Ramos (cell line): Measurements from ENCODE around the gene STX16.
"Not testable (repeated sequence)": the region's sequence is repeated elsewhere in the genome, so short reads cannot be mapped to it uniquely, and the experiment has no call there.

Experiments used
- in situ Hi-C: fragments of 300-500 bp; cut with MboI; formaldehyde crosslinking; loops from one replicate; pipeline ENCODE4 v1.14.3; 2022; ENCODE audit warnings: low sequenced_read_pairs; ENCODE audit not compliant: unreplicated experiment

STX16 gene

DNA sequence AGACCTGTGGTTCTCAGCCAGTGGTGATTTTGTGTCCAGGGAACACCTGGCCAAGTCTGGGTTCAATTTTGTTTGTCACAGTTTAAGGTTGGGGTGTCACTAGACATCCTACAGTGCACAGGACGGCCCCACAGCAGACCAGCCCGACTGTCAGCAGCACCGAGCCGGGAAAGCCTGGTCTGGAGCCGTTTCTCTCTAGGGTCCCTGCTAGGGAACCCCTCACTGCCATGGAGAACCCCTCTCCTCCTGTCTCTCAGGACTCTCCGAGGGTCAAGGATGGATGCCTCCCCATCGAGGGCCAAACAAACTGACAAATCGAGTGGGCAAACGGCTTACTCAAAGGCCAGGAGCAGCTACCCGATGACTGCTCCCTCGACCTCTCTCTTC, 15.8 kb upstream of the STX16 start:
- in situ Hi-C loops: no loop called here

DNA sequence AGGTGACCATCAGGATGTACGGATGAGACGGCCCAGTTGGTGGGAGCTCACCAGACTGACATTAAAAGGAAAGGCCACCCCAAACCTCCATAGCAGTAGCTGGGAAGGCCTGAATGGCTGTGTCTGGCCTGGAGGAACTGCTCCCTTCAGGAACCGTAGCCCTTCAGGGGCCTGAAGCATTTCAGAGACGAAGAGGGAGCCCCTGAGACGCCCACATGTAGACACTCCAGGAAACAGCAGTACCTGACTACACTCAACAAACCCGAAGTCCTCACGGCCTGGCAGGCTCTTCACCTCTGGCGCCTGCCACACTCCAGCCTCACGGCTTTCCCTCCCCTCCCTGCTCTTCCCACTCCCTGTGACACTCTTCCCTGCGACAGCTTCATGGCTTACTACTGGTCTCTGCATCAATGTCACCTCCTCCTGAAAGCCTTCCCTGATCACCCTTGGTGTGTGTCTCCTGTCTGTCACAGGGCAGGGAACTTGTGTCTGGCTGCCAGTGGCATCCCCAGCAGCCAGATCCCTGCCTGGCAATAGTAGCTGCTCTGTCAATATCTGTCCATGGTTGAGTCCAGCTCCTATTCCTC, 14.6 kb upstream of the STX16 start:
- in situ Hi-C loops: no loop called here

DNA sequence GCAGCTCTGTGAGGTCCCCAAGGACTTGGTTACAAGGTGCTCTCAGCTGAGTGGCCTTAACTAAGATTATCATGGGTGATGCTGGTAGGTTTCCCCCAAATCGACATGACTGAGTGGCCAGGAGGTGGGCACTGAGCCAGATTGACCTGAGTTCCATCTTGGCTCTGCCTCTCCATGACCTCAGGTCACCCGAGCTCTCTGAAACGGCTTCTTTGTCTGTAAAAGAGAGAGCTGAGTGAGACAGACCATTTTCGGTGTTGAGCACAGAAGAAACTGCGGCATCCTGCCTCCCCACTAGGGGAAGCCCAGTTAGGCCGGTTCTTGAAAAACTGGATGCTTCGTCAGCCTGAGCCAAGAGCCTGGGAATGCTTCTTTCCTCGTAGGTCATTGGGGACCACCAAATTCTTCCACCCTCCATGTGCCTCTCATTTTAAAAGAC, 14.1 kb upstream of the STX16 start:
- in situ Hi-C loops: no loop called here

DNA sequence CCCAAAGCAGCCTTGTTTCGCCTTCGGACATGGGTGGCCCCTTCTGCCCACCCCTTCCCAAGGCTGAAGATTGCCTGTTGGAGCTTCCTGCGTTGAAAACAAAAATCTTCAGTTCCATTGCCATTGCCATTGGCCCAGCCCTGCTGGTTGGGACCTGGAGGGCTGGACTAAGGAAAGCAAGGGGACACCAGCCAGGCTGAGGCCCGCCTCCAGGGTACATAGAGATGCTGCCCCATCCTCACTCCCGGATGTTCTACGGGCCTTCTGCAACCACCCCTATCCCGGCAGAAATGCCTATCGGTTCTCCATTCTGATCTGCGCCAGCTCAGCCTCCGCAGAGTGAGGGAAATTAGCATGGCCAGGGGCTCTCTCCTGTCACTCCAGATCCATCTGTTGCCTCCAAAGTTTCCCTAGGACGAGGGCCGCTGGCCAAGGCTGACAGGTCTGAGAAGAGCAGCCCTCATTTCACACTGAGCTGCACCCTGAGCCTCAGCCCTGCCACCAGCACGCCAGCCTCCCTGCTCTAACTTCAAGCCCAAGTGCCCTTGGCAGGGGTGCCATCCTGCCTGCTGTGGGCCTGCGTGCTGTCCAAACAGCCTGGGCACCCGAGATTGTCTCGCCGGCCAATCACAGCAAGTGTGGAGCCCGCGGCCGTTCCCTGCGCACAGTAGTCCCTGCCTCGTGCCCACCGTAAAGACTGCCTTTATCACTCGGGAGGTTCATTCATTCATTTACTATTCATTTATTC, 13.4 kb upstream of the STX16 start:
- in situ Hi-C loops: no loop called here

DNA sequence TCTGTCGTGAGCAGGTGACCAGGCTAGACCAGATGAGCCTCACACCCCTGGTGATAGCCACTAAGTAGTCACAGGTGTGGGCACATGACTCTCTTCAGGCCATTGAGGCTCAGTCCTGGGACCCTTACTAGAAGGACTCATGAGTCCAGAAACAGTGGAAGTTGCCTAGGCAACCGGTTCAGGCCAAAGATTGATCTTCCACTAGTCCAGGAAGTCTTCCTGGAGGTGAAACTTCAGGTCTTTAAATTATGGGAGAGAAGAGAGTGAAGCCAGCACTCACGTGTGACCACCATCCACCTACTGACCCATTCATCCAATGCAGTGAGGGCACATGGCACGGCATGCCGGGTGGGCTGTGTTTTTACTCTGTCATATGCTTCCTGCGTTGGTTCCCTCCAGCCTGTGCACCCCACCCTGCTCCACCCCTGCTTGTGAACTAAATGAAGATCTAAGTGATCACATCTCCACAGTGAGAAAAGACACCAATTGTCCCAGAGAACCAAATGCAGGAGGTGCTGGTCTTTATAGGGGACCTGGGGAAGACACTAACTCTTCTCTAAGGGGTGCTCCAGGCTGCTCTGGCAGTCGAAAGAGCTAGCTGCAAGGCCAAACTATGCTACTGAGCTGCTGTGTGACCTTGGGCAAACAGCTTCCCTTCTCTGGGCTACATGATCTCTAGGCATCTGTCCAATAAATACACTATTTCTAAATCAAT, 12.5 kb upstream of the STX16 start:
- in situ Hi-C loops: no loop called here

DNA sequence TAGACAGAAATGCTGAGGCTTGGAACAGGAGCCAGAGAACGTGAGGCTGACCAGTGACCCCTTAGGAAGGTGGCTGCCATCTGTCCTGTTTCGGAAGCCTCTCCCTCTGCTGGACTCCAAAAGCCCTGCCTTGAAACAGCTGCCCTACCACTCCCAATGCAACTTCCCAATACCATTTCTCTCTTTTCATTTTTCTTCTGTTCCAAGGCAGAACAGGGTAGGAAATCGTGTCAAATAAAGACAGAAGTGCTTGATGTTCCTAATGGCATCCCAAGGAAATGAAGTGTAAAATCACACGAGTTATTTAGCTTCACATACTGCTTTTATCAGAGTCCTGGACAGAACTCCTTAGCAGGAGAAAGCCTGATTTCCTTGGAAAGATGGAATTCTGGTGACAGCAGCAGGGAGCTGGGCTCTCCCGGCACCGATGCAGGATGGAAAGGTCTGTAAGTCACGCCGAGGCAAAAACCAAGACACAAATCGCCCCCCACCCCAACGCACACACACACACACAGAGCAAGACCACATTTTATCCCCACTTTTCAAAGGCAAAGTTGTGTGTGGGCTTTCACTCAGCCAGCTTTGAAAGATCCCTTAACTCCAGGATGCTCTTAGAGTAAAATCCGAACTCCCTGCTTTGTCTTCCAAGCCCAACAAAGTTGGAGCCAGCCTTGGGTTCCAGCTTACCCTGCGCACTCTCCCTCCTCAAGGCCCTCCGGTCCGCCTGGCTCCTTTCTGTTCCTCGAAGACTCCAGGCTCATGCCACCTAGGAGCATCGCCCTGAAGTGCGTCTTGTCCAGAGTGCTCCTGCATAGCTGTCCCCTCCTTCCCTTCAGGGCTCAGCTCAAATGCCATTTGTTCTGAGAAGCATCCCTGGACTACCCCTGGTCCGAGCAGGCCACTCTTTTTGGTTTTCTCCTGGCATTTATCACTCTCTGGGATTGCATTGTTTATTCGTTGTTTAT, 11.6 kb upstream of the STX16 start:
- in situ Hi-C loops: no loop called here

DNA sequence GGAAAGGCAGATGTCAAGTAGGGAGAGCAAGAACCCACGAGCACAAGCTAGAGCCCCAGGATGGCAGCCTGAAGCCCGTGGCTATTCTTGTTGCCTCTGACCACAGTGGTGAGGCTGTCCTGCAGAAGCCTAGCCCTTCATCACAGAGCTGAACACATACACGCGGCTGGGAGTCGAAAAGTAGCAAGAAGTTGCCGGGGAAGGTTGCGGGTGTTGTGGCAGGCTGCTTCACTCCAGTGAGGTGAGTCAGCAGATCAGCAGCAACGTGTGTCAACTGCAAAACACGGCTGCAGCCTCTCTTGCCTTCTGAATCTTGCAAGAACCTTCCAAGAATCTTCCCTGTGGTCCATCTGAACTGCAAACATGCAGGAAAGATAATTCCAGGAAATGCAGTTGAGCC, 10.6 kb upstream of the STX16 start:
- in situ Hi-C loops: no loop called here

DNA sequence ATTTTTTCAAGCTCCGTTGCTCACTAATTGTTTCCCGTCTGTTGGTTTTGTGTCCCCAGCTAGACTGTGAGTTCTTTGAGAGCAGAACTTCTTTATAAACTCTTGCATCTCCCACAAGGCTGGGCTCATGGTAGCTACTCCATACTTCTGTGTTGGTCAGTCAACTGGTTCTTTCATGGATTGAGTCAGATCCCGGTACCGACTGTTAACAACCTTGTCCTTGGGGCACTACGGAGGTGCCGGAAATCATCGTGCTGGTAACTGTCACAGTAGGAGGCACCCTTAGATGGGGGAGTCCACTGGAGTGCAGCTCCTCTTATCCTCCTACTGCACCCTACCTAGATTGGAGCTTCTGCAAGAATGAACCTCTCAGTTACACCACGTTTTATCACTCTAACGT, 8.6 kb upstream of the STX16 start:
- in situ Hi-C loops: no loop called here

DNA sequence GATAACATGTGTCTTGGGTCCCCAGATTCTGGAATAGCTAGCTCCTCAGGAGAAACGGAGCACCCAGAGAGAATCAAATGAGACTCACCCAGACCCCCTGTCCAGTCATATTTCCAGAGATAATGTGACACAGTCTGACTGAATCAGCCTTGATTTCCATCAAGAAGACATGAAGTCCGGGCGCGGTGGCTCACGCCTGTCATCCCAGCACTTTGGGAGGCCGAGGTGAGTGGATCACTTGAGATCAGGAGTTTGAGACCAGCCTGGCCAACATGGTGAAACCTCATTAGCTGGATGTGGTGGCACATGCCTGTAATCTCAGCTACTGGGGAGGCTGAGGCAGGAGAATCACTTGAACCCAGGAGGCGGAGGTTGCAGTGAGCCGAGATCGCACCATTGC, 8.2 kb upstream of the STX16 start:
- in situ Hi-C loops: not testable (repeated sequence)

DNA sequence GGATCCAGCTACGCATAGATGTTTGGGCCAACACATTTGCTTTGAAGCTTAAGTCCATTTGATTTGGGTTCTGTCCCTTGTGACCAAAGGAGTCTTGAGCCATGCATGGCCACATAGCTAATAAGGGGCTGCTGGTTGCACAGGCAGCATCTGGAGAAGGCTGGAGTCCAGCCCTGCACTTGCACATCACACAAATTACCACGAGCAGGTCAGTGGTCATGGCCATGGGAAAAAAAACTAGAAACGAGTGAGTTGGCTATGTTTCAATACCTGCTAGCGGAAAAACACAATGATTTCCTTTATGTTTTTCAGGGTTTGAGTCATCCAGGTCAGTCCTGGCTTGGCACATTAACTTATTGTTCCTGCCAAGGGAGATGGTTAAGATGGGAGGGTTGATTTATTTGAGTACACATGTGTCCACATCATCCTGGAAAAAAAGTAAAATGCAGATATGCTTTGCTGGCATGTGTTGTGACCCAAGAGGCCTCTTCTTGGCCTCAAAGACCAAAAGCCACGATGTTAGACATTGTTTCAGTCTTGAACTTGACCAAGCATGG, 5.6 kb upstream of the STX16 start:
- in situ Hi-C loops: no loop called here

DNA sequence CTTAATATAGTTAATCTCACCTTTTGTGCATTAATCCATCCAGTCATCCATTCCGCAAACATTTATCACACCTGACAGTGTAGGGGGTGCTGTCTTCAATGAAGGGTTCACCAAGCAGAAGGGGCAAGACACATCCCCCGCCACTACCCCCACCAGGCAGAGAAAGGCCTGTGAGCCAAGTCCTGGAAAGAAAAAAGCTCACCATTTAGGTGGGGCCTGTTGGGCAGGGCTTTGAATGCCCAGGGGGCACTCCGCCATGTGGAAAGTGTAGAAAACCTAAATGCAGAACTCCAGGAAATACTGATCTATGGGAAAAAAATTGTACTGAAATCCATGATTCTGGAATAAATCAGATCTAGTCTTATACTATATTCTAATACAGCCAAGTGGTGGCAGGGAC, 4.8 kb upstream of the STX16 start:
- in situ Hi-C loops: no loop called here

DNA sequence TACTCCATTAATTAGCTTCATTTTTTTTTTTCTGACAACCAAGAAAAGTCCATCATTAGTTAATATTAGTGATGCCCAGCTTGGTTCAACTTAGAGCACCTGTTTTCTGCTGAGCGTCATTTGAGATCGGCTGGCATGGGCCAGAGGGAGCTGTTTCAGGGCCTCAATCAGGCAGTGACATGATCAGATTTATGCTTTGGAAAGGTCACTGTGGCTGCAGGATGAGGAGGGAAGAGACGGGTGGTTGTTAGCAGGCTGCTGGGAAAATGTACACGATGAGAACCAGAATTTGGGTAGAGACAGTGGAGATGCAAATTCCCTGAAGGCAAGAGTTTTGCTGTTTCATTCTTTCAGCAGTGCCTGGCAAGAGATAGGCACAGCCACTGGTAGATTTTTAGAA, 4.4 kb upstream of the STX16 start:
- in situ Hi-C loops: no loop called here

DNA sequence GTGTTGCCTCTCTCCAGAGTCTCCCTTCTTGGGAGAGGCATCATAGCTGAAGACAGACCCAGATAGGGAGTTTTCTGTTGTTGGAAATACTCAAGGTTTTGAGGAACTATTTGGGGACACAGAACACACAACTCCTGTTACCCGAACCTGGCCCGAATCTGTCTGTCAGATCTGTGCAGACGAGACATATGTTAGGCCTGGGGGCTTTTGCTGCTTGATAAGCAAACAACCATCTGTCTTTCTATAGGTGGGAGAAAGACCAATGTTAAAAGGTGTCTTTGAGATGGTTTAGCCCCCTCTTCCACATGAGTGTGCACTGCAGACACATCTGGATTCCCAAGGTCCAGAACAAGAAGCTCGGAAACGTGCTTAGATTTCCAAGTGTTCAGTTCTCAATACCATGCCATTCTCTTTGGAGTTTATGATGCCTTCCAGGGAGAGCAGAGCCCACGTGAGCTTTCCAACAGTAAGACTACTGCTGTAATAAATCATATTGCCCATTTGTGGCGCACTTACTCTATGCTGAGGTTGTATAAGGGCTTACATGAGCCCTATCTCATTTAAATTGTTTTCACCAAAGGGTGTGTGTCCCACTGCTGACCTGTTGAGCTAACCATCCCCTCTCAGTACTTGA, 3.8 kb upstream of the STX16 start:
- in situ Hi-C loops: no loop called here

DNA sequence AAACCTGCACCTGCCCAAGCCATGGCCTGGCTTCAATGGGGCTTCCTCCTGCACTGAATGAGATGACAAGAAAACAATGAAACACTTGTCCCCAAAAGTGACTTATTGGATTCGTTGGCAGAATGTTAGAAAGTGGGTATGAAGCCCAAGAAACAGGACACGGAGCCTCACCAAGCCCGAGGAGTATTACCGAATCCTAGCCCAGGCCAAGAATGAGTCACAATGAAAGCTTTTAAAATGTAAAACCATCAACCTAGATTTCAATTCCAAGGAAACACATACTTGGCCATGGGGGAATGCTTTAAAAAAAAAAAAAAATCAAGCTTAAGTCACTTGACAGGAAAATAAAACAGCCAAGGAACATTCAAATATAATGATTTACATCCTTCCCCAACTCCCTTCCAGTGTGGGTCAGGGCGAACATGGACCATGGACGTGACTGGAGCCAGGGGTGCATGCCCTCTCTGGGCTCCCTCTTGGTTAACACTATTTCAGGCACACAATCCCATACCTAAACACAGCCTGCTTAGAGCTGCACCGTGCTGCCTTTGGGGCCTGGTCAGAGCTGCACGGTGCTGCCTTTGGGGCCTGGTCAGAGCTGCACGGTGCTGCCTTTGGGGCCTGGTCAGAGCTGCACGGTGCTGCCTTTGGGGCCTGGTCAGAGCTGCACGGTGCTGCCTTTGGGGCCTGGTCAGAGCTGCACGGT, 3.1 kb upstream of the STX16 start:
- in situ Hi-C loops: no loop called here

DNA sequence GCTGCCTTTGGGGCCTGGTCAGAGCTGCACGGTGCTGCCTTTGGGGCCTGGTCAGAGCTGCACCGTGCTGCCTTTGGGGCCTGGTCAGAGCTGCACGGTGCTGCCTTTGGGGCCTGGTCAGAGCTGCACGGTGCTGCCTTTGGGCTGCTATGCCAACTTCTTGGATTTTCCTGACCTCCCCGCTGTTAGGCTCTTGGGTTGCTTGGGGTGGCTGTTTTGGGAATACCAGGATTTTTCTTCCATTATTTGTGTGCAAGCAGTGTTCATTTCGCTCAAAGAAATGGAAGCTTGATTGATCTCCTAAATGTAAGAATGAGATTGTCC, 2.6 kb upstream of the STX16 start:
- in situ Hi-C loops: not testable (repeated sequence)

DNA sequence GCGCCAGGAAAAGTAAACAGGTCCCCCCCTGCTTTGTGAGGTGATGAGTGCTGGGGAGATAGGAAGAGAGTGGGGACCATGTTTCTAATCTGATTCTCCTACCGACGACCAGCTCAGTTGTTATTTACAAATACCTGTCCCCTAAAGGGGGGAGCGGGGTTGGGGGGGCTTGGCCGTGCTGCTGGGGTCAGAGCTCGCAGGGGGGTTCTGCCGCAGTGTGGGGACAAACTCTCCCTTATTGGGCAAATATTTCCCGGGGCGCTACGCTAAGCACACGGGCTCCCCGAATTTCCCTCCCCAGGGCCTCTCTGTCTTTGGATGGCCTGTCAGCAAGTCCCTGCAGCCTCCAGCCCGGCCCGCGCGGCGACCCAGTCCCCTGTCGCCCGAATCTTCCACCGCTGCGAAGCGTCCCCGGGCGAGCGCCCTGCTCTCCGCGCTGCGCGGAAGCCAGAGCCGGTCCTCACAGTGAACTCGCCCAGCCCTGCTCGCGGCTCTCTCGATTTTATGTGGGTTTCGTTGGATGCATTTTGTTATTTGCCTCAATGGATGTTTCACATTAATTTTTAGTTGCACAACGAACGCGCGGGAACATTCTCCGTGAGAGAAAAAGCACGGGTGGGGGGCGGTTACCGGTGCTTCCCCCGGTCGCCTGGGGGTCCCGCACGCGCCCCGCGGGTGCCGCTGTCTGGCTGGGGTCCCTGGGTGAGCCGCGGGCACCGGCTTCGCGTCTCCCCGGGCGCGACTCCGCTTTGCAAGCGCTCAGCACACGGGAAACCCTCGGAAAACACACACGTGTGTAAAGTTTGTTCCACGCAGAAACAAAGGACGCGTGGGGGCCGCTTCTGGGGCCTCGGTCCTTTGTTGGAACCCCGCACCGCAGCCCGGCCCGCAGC, 1.5 kb upstream of the STX16 start:
- in situ Hi-C loops: no loop called here

DNA sequence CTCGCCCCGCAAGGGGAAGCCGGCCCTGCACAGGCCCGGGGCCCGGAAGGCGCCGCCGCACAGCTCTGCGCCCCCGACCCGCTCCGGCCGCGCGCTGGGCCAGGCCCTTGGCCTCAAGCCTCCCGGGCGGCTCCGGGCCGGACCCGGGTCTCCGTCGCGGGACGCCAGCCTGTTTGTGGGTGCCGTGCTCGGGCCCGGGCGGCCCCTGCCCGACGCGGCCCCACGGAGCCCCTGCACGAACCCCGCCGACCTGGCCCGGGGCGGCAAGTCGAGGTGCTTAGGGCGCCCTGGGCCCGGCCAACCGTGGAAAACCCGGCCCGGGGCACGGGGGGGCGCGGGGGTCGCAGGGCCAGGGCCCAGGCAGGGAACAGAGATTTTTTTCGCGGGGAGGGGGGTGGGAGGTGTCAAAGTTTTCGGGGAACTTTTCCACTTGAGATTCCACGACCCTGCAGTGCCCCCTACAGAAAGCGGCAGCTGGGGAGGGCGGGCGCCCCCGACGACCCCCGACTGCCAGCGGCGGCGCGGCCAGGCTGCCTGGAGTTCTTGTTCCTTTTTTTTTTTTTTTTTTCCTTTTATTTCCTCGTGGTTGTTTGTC, 805 bp upstream of the STX16 start:
- in situ Hi-C loops: no loop called here

DNA sequence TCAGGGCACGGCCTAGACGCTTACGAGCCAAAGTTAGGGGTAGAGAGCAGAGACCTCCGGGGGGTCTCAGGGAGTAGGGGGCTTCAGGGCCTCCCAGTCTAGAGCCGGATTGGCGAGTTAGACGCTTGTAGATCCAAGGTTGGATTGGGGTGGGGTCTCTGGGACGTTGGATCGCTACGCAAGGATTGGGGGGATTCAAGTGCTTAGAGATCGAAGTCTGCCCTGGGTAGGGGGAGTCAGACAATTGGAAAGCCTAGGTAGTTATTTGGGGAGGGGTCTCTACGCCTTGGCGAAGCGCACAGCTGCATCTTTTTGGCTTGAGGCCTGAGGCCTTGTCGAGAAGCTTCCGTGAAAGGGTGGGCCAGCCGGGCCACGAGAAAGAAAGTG, 469 bp downstream of the STX16 start:
- in situ Hi-C loops: no loop called here
